Astrocyte (in vitro differentiated cells and primary cell): ENCODE results near the gene CCS. TPM values are rescaled to one million over a fixed set of nuclear protein-coding genes. Genes with fewer than 3 reads are reported as not detected.

Source experiments
- DNase-seq: peaks from one replicate; pipeline ENCODE4 v3.0.0-alpha.2; 2010; ENCODE audit warnings: low read depth
- FAIRE-seq: peaks from 2 replicates; lab custom pipeline; 2011; peaks lifted over from hg19 to GRCh38; lab: Jason Lieb, UNC
- H2AFZ ChIP-seq: 2 replicates; pipeline ENCODE4 v1.6.0; 2012; ENCODE audit warnings: low read depth, low read length, inconsistent platforms
- H3K27ac ChIP-seq: 2 replicates; pipeline ENCODE4 v1.5.1; 2011; ENCODE audit warnings: low read depth, low read length, inconsistent platforms
- H3K27me3 ChIP-seq: 2 replicates; pipeline ENCODE4 v1.6.0; 2011; ENCODE audit warnings: low read length, inconsistent platforms; ENCODE audit not compliant: insufficient read depth
- H3K36me3 ChIP-seq: 2 replicates; pipeline ENCODE4 v1.5.1; 2011; ENCODE audit warnings: low read length, inconsistent platforms; ENCODE audit not compliant: insufficient read depth
- H3K4me1 ChIP-seq: 2 replicates; pipeline ENCODE4 v1.5.1; 2011; ENCODE audit warnings: low read length, inconsistent platforms; ENCODE audit not compliant: insufficient read depth
- H3K4me2 ChIP-seq: 2 replicates; pipeline ENCODE4 v1.6.0; 2012; ENCODE audit warnings: low read length, inconsistent platforms
- H3K4me3 ChIP-seq: 2 replicates; pipeline ENCODE4 v1.5.1; 2011; ENCODE audit warnings: low read depth, mild to moderate bottlenecking, low read length, inconsistent platforms; ENCODE audit not compliant: insufficient read depth
- H3K79me2 ChIP-seq: 2 replicates; pipeline ENCODE4 v1.6.0; 2012; ENCODE audit warnings: mild to moderate bottlenecking, low read length, inconsistent platforms; ENCODE audit not compliant: insufficient read depth
- H3K9ac ChIP-seq: 2 replicates; pipeline ENCODE4 v1.6.0; 2012; ENCODE audit warnings: mild to moderate bottlenecking, low read length, inconsistent platforms
- H3K9me3 ChIP-seq: 2 replicates; pipeline ENCODE4 v1.5.1; 2012; ENCODE audit warnings: low read depth, mild to moderate bottlenecking, low read length, inconsistent platforms; ENCODE audit not compliant: insufficient read depth
- H4K20me1 ChIP-seq: 2 replicates; pipeline ENCODE4 v1.6.0; 2012; ENCODE audit warnings: low read length, inconsistent platforms; ENCODE audit not compliant: insufficient read depth
- H3K27ac Mint-ChIP-seq: one replicate; pipeline ENCODE4 v1.8.0; 2021; ENCODE audit warnings: mild to moderate bottlenecking, mixed read lengths; ENCODE audit not compliant: unreplicated experiment
- H3K27me3 Mint-ChIP-seq: one replicate; pipeline ENCODE4 v1.8.0; 2021; ENCODE audit warnings: low read depth, mixed read lengths; ENCODE audit not compliant: unreplicated experiment
- H3K36me3 Mint-ChIP-seq: one replicate; pipeline ENCODE4 v1.8.0; 2021; ENCODE audit warnings: low read depth, mixed read lengths; ENCODE audit not compliant: unreplicated experiment
- H3K4me1 Mint-ChIP-seq: one replicate; pipeline ENCODE4 v1.8.0; 2021; ENCODE audit warnings: low read depth, mixed read lengths; ENCODE audit not compliant: unreplicated experiment
- H3K4me3 Mint-ChIP-seq: one replicate; pipeline ENCODE4 v1.8.0; 2021; ENCODE audit warnings: mild to moderate bottlenecking, moderate library complexity, mixed read lengths; ENCODE audit not compliant: unreplicated experiment
- H3K9me3 Mint-ChIP-seq: one replicate; pipeline ENCODE4 v1.8.0; 2021; ENCODE audit warnings: mild to moderate bottlenecking, mixed read lengths; ENCODE audit not compliant: unreplicated experiment
- EZH2 ChIP-seq: IDR thresholded peaks from 2 replicates; pipeline ENCODE4 v1.6.1; 2012; ENCODE audit warnings: mild to moderate bottlenecking, low read length, inconsistent platforms; ENCODE audit not compliant: insufficient read depth
- total RNA-seq: library from RNA; stranded (reverse); gene quantifications from 2 replicates; pipeline ENCODE4 v1.2.1, GENCODE V29; 2021
- TF ChIP-seq, protein P1 (sequence below): IDR thresholded peaks from 2 replicates; pipeline ENCODE4 v1.5.1; 2011; ENCODE audit warnings: low read depth, mild to moderate bottlenecking, inconsistent platforms, low read length, moderate library complexity; ENCODE audit not compliant: insufficient read depth

The CCS gene
- total RNA-seq, 1 donor from 2014 or later = 23.2 TPM

DNA sequence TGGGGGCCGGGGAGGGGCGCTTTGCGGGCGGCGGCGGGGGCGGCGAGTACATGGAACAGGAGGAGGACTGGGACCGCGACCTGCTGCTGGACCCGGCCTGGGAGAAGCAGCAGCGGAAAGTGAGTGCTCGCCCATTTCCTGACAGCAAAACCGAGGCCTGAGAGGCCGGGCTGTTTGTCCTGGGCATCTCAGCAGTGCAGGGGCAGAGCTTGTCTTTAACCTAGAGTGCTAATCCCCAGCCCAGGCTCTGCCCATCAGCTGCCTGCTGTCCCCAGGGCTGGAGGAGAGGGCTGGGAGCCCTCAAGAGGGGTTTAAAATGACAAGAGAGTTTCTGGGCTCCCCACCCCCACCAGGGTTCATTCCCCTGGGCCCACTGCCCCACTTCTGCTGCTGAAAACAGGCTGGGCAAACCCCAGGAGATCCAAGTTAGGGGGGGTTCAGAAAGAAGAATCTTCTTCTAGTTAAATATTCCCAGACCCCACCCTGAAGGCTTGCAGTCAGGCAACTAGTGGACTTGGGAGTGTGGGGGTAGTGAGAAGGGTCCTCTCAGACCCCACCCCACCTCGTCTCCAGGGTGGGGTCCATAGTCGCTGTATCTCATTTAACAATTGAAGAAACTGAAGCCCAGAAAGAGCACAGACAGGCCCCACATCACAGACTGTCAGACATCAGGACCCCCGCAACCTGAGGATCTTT is 45.9 kb upstream of the CCS start:
- Histone ChIP-seq H2AFZ (no peak overlapping the region), H3K4me3 (no peak overlapping the region), H3K4me1 (peaks cover 28% of the 10 kb centered on the region), H3K27ac (no peak overlapping the region), H3K27me3 (peaks cover 2% of the 10 kb centered on the region), H3K9me3 (no peaks in the 10 kb centered on the region), H3K36me3 (no peaks in the 10 kb centered on the region), H4K20me1 (peaks cover 7% of the 10 kb centered on the region), H3K9ac (no peak overlapping the region), H3K79me2 (no peaks in the 10 kb centered on the region), H3K4me2 (peak overlapping the region; percentile 88)
- Mint-ChIP-seq H3K4me1 (peaks cover 5% of the 10 kb centered on the region), H3K27ac (no peak overlapping the region), H3K9me3 (no peaks in the 10 kb centered on the region), H3K4me3 (peak overlapping the region; percentile 34), H3K27me3 (peaks cover 30% of the 10 kb centered on the region), H3K36me3 (peaks cover 8% of the 10 kb centered on the region)
- TF ChIP-seq, protein P1, sequence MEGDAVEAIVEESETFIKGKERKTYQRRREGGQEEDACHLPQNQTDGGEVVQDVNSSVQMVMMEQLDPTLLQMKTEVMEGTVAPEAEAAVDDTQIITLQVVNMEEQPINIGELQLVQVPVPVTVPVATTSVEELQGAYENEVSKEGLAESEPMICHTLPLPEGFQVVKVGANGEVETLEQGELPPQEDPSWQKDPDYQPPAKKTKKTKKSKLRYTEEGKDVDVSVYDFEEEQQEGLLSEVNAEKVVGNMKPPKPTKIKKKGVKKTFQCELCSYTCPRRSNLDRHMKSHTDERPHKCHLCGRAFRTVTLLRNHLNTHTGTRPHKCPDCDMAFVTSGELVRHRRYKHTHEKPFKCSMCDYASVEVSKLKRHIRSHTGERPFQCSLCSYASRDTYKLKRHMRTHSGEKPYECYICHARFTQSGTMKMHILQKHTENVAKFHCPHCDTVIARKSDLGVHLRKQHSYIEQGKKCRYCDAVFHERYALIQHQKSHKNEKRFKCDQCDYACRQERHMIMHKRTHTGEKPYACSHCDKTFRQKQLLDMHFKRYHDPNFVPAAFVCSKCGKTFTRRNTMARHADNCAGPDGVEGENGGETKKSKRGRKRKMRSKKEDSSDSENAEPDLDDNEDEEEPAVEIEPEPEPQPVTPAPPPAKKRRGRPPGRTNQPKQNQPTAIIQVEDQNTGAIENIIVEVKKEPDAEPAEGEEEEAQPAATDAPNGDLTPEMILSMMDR = no peak
- TF ChIP-seq EZH2 = no peak
- DNase-seq (no peak), FAIRE-seq (no peak)

DNA sequence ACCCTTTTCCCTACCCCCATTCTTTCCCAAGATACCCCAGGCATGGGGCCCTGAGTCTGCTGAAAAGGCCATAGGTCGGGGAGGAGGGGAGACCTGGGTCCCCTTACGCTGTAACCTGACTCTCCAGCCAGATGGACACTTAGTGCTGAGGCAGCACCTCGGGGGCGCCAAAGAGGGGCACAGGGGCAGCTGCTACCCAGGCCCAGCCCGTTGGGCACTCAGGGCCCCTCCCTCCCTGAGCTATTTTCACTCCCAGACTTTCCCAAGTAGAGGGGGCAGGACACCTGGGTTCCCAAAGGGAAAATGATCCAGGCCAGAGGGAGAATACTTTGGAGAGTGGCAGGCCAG is 45.3 kb upstream of the CCS start:
- no peak overlapping the region for H3K4me2 ChIP-seq
- H3K36me3 Mint-ChIP-seq = peaks cover 4% of the 10 kb centered on the region
- no peak overlapping the region for H3K27ac Mint-ChIP-seq
- no peak for FAIRE-seq
- H3K9ac ChIP-seq = no peak overlapping the region
- H3K79me2 ChIP-seq = no peaks in the 10 kb centered on the region
- no peak for DNase-seq
- no peak overlapping the region for H2AFZ ChIP-seq
- H3K4me3 ChIP-seq = no peak overlapping the region
- peaks cover 27% of the 10 kb centered on the region for H3K27me3 Mint-ChIP-seq
- peaks cover under 1% of the 10 kb centered on the region for H3K4me1 Mint-ChIP-seq
- no peak for TF ChIP-seq EZH2
- TF ChIP-seq, protein P1 = no peak
- no peaks in the 10 kb centered on the region for H3K9me3 ChIP-seq
- H4K20me1 ChIP-seq = peaks cover 7% of the 10 kb centered on the region
- peaks cover 23% of the 10 kb centered on the region for H3K4me1 ChIP-seq
- peaks cover 2% of the 10 kb centered on the region for H3K27me3 ChIP-seq
- H3K4me3 Mint-ChIP-seq = no peak overlapping the region
- H3K9me3 Mint-ChIP-seq = no peaks in the 10 kb centered on the region
- H3K27ac ChIP-seq = no peak overlapping the region
- H3K36me3 ChIP-seq = no peaks in the 10 kb centered on the region

DNA sequence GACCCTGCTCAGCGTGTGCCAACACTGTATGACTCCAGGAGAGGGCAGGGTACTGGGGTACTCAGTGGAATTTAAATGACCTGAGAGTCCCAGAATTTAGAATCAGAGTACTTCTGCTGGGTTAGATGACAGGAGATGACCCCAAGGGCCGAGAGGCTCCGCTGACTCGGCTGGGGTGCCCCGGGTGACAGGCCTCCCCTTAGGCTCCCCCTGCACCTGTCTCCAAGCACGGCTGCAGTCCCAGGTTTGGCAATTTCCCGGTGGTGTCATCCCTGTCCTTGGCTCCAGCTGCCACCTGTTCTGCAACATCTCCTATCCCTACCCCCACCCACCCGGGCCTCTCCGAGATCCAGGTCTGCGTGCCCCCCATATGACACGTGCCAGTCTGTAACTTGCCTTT is 44.9 kb upstream of the CCS start:
- DNase-seq = no peak
- TF ChIP-seq EZH2 = no peak
- TF ChIP-seq, protein P1 = no peak
- no peak for FAIRE-seq
- Histone ChIP-seq H3K4me2 (no peak overlapping the region), H3K9me3 (no peaks in the 10 kb centered on the region), H3K79me2 (no peaks in the 10 kb centered on the region), H3K27ac (no peak overlapping the region), H2AFZ (no peak overlapping the region), H4K20me1 (peaks cover 4% of the 10 kb centered on the region), H3K9ac (no peak overlapping the region), H3K4me1 (peaks cover 20% of the 10 kb centered on the region), H3K4me3 (no peak overlapping the region), H3K36me3 (no peaks in the 10 kb centered on the region), H3K27me3 (peaks cover 2% of the 10 kb centered on the region)
- H3K36me3 Mint-ChIP-seq = peaks cover 4% of the 10 kb centered on the region
- no peak overlapping the region for H3K4me3 Mint-ChIP-seq
- no peaks in the 10 kb centered on the region for H3K9me3 Mint-ChIP-seq
- no peaks in the 10 kb centered on the region for H3K4me1 Mint-ChIP-seq
- H3K27ac Mint-ChIP-seq = no peak overlapping the region
- H3K27me3 Mint-ChIP-seq = peaks cover 27% of the 10 kb centered on the region
